ENCODE measurements around the gene GCA. TPM values are rescaled to one million over a fixed set of nuclear protein-coding genes. Genes with fewer than 3 reads are reported as not detected.

The GCA gene
- total RNA-seq, 2 donors from 2014 or later: 6.9 to 7.1 TPM

DNA sequence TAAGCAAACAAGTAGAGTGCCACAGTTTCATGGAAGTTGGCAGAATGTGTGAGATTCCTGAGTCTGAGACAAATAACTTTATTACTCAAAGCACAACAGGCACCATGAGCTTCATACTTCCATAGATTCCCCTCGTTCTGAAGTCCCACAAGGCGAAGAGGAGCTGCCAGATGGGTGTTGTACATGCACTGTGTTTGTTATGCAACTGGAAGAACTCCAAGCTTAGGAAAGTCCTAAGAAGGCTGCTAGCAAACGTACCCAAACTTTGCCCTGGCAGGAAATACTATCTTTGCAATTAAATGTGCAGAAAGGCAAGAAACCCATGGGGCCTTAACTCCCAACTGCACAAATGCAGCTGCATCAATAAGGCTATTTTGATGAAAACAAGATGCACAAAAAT lies 1.6 kb upstream of the GCA start:
- H3K9me3 ChIP-seq (ENCODE audit: control insufficient read depth, low read length, poor library complexity, severe bottlenecking): no peaks in the 10 kb centered on the region
- Mint-ChIP-seq H3K4me3 (no peak overlapping the region), H3K4me1 (peaks cover 13% of the 10 kb centered on the region)

GRCh38 chr2:162342841-162343240 lies 1.1 kb upstream of the GCA start:
- ATAC-seq (no peak), DNase-seq (no peak)
- H3K4me1 Mint-ChIP-seq: peaks cover 13% of the 10 kb centered on the region
- H3K27me3 Mint-ChIP-seq: no peaks in the 10 kb centered on the region
- no peak overlapping the region for H3K27ac Mint-ChIP-seq
- no peaks in the 10 kb centered on the region for H3K9me3 ChIP-seq (ENCODE audit: control insufficient read depth, low read length, poor library complexity, severe bottlenecking)
- H3K4me3 Mint-ChIP-seq: no peak overlapping the region
- peaks cover 2% of the 10 kb centered on the region for H3K36me3 Mint-ChIP-seq (ENCODE audit: low read depth)

More for the DNA sequence above, 1.6 kb upstream of the GCA start:
- DNase-seq (no peak), ATAC-seq (no peak)
- Mint-ChIP-seq H3K27me3 (no peaks in the 10 kb centered on the region), H3K36me3 (ENCODE audit: low read depth) (peaks cover 2% of the 10 kb centered on the region), H3K27ac (no peak overlapping the region)

GRCh38 chr2:162343492-162343823 lies 474 bp upstream of the GCA start:
- peak overlapping the region; percentile 93 for H3K4me3 Mint-ChIP-seq
- H3K4me1 Mint-ChIP-seq: peaks cover 13% of the 10 kb centered on the region
- H3K36me3 Mint-ChIP-seq (ENCODE audit: low read depth): peaks cover 2% of the 10 kb centered on the region
- DNase-seq (no peak), ATAC-seq (no peak)
- H3K9me3 ChIP-seq (ENCODE audit: control insufficient read depth, low read length, poor library complexity, severe bottlenecking): no peaks in the 10 kb centered on the region
- peak overlapping the region; percentile 34 for H3K27ac Mint-ChIP-seq
- H3K27me3 Mint-ChIP-seq: no peaks in the 10 kb centered on the region

- H3K36me3 Mint-ChIP-seq (ENCODE audit: low read depth): peaks cover 5% of the 10 kb centered on the region
- H3K4me1 Mint-ChIP-seq: peaks cover 17% of the 10 kb centered on the region
- peak overlapping the region; percentile 93 for H3K4me3 Mint-ChIP-seq
- H3K27ac Mint-ChIP-seq: no peak overlapping the region
- no peak for ATAC-seq
- peaks cover 4% of the 10 kb centered on the region for H3K27me3 Mint-ChIP-seq
- DNase-seq: no peak
- no peaks in the 10 kb centered on the region for H3K9me3 ChIP-seq (ENCODE audit: control insufficient read depth, low read length, poor library complexity, severe bottlenecking)
These were observed 652 bp downstream of the GCA start for GRCh38 chr2:162344617-162344950.

DNA sequence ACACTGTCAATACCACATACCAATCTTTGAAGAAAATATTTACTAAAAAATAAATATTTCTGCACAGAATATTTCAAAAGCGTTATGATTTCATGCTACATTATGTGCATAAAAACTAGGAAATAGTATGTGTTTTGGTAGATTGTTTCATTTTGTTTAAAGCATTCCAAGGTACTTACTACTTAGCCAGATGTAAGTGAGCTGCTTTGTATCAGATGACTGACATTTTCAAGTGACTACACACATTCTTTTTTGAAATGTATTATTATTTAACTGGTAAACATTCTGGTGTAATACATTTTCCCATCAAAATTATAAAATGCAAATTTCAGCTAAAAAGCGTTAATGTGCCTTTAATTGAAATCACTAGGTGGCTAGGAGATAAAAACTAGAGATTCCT lies 21.5 kb downstream of the GCA start:
- DNase-seq: no peak
- no peak for ATAC-seq
- peaks cover 2% of the 10 kb centered on the region for H3K4me1 Mint-ChIP-seq
- no peaks in the 10 kb centered on the region for H3K36me3 Mint-ChIP-seq (ENCODE audit: low read depth)
- no peak overlapping the region for H3K27ac Mint-ChIP-seq
- H3K27me3 Mint-ChIP-seq: no peaks in the 10 kb centered on the region
- no peak overlapping the region for H3K4me3 Mint-ChIP-seq
- no peaks in the 10 kb centered on the region for H3K9me3 ChIP-seq (ENCODE audit: control insufficient read depth, low read length, poor library complexity, severe bottlenecking)

DNA sequence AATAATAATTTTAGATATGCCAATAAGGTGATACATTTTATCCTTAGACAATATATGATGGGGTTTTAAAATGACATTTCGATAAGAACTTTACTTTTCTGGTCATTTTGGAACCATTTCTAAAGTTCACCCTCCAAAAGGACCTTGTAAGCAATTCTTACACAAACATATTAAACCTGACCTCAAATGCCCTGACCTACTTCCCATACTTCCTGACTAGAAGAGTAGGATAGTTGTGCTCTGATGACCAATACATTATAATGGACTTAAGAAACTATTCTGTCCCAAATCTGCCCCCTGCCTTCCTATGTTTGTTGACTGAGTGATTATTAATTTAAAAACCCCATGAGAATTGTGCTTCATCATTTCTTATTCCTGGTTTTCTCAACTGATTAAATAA lies 24.6 kb downstream of the GCA start:
- H3K9me3 ChIP-seq (ENCODE audit: control insufficient read depth, low read length, poor library complexity, severe bottlenecking): no peaks in the 10 kb centered on the region
- no peak overlapping the region for H3K27ac Mint-ChIP-seq
- H3K4me3 Mint-ChIP-seq: no peak overlapping the region
- DNase-seq (no peak), ATAC-seq (no peak)
- H3K27me3 Mint-ChIP-seq: no peaks in the 10 kb centered on the region
- peaks cover 2% of the 10 kb centered on the region for H3K4me1 Mint-ChIP-seq
- H3K36me3 Mint-ChIP-seq (ENCODE audit: low read depth): no peaks in the 10 kb centered on the region

GRCh38 chr2:162369551-162369950 lies 25.6 kb downstream of the GCA start:
- H3K4me1 Mint-ChIP-seq: peaks cover 2% of the 10 kb centered on the region
- H3K36me3 Mint-ChIP-seq (ENCODE audit: low read depth): no peaks in the 10 kb centered on the region
- no peaks in the 10 kb centered on the region for H3K27me3 Mint-ChIP-seq
- DNase-seq (no peak), ATAC-seq (no peak)
- H3K9me3 ChIP-seq (ENCODE audit: control insufficient read depth, low read length, poor library complexity, severe bottlenecking): no peaks in the 10 kb centered on the region
- H3K4me3 Mint-ChIP-seq: no peak overlapping the region
- H3K27ac Mint-ChIP-seq: no peak overlapping the region

GRCh38 chr2:162370931-162371330 lies 27.0 kb downstream of the GCA start:
- no peak overlapping the region for H3K27ac Mint-ChIP-seq
- no peak overlapping the region for H3K4me3 Mint-ChIP-seq
- H3K4me1 Mint-ChIP-seq: peaks cover 2% of the 10 kb centered on the region
- no peaks in the 10 kb centered on the region for H3K36me3 Mint-ChIP-seq (ENCODE audit: low read depth)
- DNase-seq: no peak
- ATAC-seq: no peak
- H3K27me3 Mint-ChIP-seq: peaks cover 8% of the 10 kb centered on the region
- H3K9me3 ChIP-seq (ENCODE audit: control insufficient read depth, low read length, poor library complexity, severe bottlenecking): no peaks in the 10 kb centered on the region

- ATAC-seq: no peak
- H3K27ac Mint-ChIP-seq: no peak overlapping the region
- peaks cover 2% of the 10 kb centered on the region for H3K4me1 Mint-ChIP-seq
These were observed 28.9 kb downstream of the GCA start for GRCh38 chr2:162372818-162373217.

DNA sequence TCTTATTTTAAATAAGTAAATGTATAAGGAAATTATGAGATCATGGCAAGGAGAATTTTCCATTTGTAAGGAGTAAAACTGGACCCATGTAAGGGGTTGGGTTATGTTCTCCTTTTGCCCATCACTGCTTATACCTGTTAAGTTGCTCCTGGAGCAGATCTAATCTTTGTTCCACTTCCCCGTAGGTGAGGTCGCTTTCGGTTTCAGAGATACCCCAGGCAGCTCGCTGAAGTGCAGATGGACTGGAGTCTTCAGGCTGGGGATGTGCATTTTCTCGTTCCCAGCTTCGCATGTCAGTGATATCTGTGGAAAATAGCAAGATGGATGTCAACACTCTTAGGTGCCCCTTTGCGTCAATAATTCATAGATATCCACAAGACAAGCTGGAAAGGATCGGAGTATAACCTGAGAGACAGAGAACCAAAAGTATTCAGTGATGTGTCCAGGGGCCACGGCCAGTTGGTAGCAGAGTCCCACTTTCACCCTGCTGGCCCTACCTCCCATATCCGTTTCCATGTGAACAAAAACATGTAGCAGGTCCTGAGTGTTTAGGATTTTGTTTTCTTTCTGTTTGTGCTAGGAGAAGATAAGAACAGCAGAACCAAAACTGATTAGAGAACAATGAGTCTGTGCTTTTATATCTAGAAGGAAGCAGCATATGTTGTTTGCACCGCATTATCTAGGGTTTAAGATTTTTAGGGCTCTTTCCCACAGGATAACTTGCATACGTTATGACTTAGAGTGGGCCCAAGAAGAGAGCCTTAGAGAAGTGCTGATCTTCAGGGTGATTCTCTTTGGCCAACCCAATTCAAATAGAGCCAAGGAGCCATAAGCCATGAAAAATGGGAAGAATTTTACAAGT lies 36.0 kb downstream of the GCA start:
- H3K4me3 Mint-ChIP-seq: peak overlapping the region; percentile 59
- ATAC-seq: no peak

More at GRCh38 chr2:162372818-162373217, 28.9 kb downstream of the GCA start:
- no peak for DNase-seq
- peaks cover 21% of the 10 kb centered on the region for H3K27me3 Mint-ChIP-seq
- H3K4me3 Mint-ChIP-seq: no peak overlapping the region
- no peaks in the 10 kb centered on the region for H3K36me3 Mint-ChIP-seq (ENCODE audit: low read depth)
- no peaks in the 10 kb centered on the region for H3K9me3 ChIP-seq (ENCODE audit: control insufficient read depth, low read length, poor library complexity, severe bottlenecking)

DNA sequence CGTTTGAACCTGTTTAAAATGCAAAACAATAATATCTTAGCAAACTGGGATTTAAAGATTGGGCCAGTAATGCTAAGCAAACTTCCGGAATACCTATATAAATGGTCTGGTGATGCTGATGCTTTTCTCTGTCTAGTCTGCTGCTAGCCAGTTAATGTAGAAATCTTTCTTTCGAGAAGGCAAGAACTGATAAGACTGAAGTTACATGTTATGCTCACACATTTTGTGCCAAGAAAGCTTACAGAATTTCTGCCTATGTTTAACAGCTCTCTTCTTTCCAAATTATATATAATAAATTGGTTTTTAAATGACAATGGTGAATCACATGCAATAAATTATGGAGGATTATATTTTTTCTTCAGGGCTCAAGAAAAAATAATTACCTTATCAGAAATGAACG lies 37.9 kb downstream of the GCA start:
- no peak overlapping the region for H3K27ac Mint-ChIP-seq
- DNase-seq (no peak), ATAC-seq (no peak)
- H3K4me3 Mint-ChIP-seq: no peak overlapping the region
- H3K27me3 Mint-ChIP-seq: peaks cover 42% of the 10 kb centered on the region
- H3K9me3 ChIP-seq (ENCODE audit: control insufficient read depth, low read length, poor library complexity, severe bottlenecking): no peaks in the 10 kb centered on the region
- peaks cover 5% of the 10 kb centered on the region for H3K4me1 Mint-ChIP-seq
- no peaks in the 10 kb centered on the region for H3K36me3 Mint-ChIP-seq (ENCODE audit: low read depth)

More for the DNA sequence above, 36.0 kb downstream of the GCA start:
- DNase-seq: no peak
- H3K36me3 Mint-ChIP-seq (ENCODE audit: low read depth): no peaks in the 10 kb centered on the region
- H3K4me1 Mint-ChIP-seq: peaks cover 5% of the 10 kb centered on the region
- no peaks in the 10 kb centered on the region for H3K9me3 ChIP-seq (ENCODE audit: control insufficient read depth, low read length, poor library complexity, severe bottlenecking)
- no peak overlapping the region for H3K27ac Mint-ChIP-seq
- H3K27me3 Mint-ChIP-seq: peaks cover 55% of the 10 kb centered on the region

- Mint-ChIP-seq H3K27ac (no peak overlapping the region), H3K27me3 (peaks cover 37% of the 10 kb centered on the region), H3K36me3 (ENCODE audit: low read depth) (no peaks in the 10 kb centered on the region), H3K4me1 (peaks cover 5% of the 10 kb centered on the region), H3K4me3 (no peak overlapping the region)
- DNase-seq (no peak), ATAC-seq (no peak)
- no peaks in the 10 kb centered on the region for H3K9me3 ChIP-seq (ENCODE audit: control insufficient read depth, low read length, poor library complexity, severe bottlenecking)
These were observed 38.3 kb downstream of the GCA start for GRCh38 chr2:162382278-162382677.

- ATAC-seq (no peak), DNase-seq (no peak)
- peaks cover 25% of the 10 kb centered on the region for H3K27me3 Mint-ChIP-seq
- H3K36me3 Mint-ChIP-seq (ENCODE audit: low read depth): no peaks in the 10 kb centered on the region
- no peak overlapping the region for H3K4me3 Mint-ChIP-seq
- no peaks in the 10 kb centered on the region for H3K4me1 Mint-ChIP-seq
- H3K9me3 ChIP-seq (ENCODE audit: control insufficient read depth, low read length, poor library complexity, severe bottlenecking): no peaks in the 10 kb centered on the region
- H3K27ac Mint-ChIP-seq: no peak overlapping the region
These were observed 41.6 kb downstream of the GCA start for GRCh38 chr2:162385536-162385935.

DNA sequence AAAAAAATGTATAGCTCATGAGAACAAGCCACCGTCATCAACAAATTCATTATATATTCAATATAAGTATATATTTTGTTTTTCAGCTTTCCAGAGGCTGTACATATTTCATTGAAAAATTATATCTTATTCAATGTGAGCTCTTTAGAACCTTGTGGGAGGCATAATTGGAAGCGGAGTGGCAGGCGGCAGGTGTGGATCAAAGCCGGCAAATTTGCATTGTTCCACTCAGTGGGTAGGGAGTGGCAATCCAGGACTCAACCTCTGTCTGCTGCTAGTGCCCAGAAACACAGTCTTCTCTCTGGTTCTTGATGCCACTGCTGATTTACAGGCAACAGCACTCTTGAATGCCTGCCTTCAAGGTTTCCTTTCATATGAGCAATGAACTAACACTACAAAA lies 46.9 kb downstream of the GCA start:
- ATAC-seq: no peak
- no peak for DNase-seq
- Mint-ChIP-seq H3K4me3 (no peak overlapping the region), H3K27ac (no peak overlapping the region), H3K27me3 (peaks cover 36% of the 10 kb centered on the region), H3K36me3 (ENCODE audit: low read depth) (no peaks in the 10 kb centered on the region), H3K4me1 (no peaks in the 10 kb centered on the region)
- H3K9me3 ChIP-seq (ENCODE audit: control insufficient read depth, low read length, poor library complexity, severe bottlenecking): no peaks in the 10 kb centered on the region

Measured in T-helper 17 cell (primary cell).